Right lobe of liver (tissue), 4 donors: Measurements from ENCODE around the gene GJA10.
"Not testable (repeated sequence)": the region's sequence is repeated elsewhere in the genome, so short reads cannot be mapped to it uniquely, and the experiment has no call there.

ENCODE experiments used
- POLR2A ChIP-seq: fragments of 450-650 bp; IDR thresholded peaks from one replicate; pipeline ENCODE4 v1.6.1; 2017; ENCODE audit warnings: antibody characterized with exemption, mild to moderate bottlenecking
- TF ChIP-seq, protein P1 (sequence below), 4 donors: fragments of 200-600 bp in 3 of 4; fragments of 450-650 bp in 1 of 4; IDR thresholded peaks; one replicate each; pipeline versions ENCODE4 v1.5.1 to v1.8.0; 2016 to 2022; ENCODE audit warnings: antibody characterized with exemption in 4 of 4, mild to moderate bottlenecking in 2 of 4
- donor health status: DM: no; HTN: no; CAD: no.
- donor health status: DM: no; HTN: no; CAD: no.
- donor health status: DM: no; HTN: yes; CAD: no.

DNA sequence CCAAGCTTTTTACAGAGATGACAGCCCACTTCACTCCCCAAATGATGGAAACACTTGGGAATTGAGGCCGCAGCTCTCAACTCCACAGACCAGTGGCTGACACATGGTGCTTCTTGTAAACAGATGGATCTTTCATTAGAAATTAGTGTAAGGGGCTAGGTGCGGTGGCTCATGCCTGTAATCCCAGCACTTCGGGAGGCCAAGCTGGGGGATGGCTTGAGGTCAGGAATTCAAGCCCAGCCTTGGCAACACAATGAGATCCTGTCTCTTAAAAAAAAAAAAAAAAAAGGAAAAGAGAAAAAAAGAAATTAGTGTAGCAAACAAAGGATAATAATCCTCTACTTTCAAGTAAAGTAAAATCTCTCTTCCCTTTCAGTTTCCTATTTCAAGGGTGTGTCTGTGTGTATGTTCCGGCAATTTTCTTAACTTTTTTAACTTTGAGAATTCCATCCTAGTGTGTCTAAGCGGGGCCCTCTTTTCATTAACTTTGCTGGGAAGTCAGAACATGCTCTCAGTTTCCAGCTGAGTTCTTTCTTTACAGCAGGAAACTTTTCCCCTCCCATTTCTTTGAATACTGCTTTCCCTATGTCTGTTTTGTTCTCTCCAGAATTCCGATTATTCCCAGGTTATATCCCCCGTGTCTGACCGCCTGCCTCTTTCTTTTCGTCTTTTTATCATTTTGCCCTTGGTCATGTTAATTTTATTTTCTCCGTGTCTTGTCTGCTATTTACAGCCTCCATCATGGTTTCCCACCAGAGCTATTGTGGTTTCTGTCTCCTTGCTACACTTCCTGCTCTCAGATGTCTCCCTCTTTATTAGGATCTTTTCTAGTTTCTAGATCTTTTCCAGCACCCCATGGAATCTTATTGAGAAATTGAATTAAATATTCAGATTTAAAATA lies 16.0 kb downstream of the GJA10 start:
- TF ChIP-seq, protein P1, sequence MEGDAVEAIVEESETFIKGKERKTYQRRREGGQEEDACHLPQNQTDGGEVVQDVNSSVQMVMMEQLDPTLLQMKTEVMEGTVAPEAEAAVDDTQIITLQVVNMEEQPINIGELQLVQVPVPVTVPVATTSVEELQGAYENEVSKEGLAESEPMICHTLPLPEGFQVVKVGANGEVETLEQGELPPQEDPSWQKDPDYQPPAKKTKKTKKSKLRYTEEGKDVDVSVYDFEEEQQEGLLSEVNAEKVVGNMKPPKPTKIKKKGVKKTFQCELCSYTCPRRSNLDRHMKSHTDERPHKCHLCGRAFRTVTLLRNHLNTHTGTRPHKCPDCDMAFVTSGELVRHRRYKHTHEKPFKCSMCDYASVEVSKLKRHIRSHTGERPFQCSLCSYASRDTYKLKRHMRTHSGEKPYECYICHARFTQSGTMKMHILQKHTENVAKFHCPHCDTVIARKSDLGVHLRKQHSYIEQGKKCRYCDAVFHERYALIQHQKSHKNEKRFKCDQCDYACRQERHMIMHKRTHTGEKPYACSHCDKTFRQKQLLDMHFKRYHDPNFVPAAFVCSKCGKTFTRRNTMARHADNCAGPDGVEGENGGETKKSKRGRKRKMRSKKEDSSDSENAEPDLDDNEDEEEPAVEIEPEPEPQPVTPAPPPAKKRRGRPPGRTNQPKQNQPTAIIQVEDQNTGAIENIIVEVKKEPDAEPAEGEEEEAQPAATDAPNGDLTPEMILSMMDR (IDR thresholded peaks at IDR 0.05): not testable (repeated sequence)
- not testable (repeated sequence) for TF ChIP-seq POLR2A
